ENCODE measurements around the gene USH1C. TPM values are rescaled to one million over a fixed set of nuclear protein-coding genes. Genes with fewer than 3 reads are reported as not detected.

USH1C gene
- polyA plus RNA-seq, 4 donors: 47.2 to 81.6 (median 67.8) TPM

- DNase-seq (ENCODE audit: low read depth in 4 of 4, low spot score in 2 of 4): no peak
Measured at GRCh38 chr11:17443926-17444690, 100.1 kb downstream of the USH1C start.

Other genes with a start within 250 kb of the USH1C start
- 1 to 10 TPM; 1.1 to 2.0 (median 1.5) TPM for gene NCR3LG1, start 192.6 kb downstream of the USH1C start, polyA plus RNA-seq (ENCODE audit: insufficient read length in 4 of 4)
- 1 to 10 TPM; 2.1 to 3.0 (median 2.7) TPM for gene KCNJ11, start 155.8 kb downstream of the USH1C start, polyA plus RNA-seq (ENCODE audit: insufficient read length in 4 of 4)
- 1 to 10 TPM; 1.2 to 2.2 (median 1.9) TPM for gene ABCC8, start 67.6 kb downstream of the USH1C start, polyA plus RNA-seq (ENCODE audit: insufficient read length in 4 of 4)
- gene OTOG, start 2.8 kb upstream of the USH1C start, polyA plus RNA-seq (ENCODE audit: insufficient read length in 4 of 4): under 1 TPM; 0.11 to 0.90 (median 0.24) TPM
- gene MYOD1, start 175.2 kb upstream of the USH1C start, polyA plus RNA-seq (ENCODE audit: insufficient read length in 4 of 4): not detected
- 1 to 10 TPM in 2 of 4 donors, under 1 TPM in 2; 0.84 to 1.7 (median 1.2) TPM for gene KCNC1, start 190.4 kb upstream of the USH1C start, polyA plus RNA-seq (ENCODE audit: insufficient read length in 4 of 4)